Loucy (cell line): Measurements from ENCODE around the gene SLC29A4.

Experiments
- EZH2phosphoT487 ChIP-seq: fragments of 200-600 bp; IDR thresholded peaks from 2 replicates; pipeline ENCODE4 v1.6.1; 2018; ENCODE audit warnings: antibody characterized with exemption, mild to moderate bottlenecking, moderate library complexity, borderline replicate concordance
- TF ChIP-seq, protein P1 (sequence below): fragments of 200-600 bp; sonication (generic); conservative IDR thresholded peaks from 2 replicates; pipeline ENCODE4 v1.5.1; 2014; ENCODE audit warnings: mild to moderate bottlenecking, antibody characterized with exemption, low read length

DNA sequence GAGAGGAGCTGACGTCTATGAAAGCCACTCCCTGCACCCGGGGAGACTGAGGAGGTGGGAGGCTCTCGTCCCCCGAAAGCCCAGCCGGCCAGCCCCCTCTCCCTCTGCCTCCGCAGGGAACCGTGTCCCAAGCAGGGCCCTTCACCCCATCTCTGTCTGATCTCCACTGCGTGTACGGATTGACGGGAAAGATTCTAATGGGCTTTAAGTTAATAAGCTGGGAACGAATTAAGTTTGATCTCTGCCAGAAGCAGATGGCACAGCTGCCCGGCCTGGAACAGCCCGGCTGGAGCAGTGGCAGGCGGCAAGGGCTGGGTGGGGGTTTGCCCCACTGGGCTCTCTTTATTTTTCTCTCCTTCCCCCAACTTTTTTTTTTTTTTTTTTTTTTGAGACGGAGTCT is 6.1 kb upstream of the SLC29A4 start:
- TF ChIP-seq, protein P1, sequence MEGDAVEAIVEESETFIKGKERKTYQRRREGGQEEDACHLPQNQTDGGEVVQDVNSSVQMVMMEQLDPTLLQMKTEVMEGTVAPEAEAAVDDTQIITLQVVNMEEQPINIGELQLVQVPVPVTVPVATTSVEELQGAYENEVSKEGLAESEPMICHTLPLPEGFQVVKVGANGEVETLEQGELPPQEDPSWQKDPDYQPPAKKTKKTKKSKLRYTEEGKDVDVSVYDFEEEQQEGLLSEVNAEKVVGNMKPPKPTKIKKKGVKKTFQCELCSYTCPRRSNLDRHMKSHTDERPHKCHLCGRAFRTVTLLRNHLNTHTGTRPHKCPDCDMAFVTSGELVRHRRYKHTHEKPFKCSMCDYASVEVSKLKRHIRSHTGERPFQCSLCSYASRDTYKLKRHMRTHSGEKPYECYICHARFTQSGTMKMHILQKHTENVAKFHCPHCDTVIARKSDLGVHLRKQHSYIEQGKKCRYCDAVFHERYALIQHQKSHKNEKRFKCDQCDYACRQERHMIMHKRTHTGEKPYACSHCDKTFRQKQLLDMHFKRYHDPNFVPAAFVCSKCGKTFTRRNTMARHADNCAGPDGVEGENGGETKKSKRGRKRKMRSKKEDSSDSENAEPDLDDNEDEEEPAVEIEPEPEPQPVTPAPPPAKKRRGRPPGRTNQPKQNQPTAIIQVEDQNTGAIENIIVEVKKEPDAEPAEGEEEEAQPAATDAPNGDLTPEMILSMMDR: no peak
- TF ChIP-seq EZH2phosphoT487: no peak
